Measurements from ENCODE around the gene SMTN.
"Not testable (repeated sequence)": the region's sequence is repeated elsewhere in the genome, so short reads cannot be mapped to it uniquely, and the experiment has no call there.

SMTN gene

GRCh38 chr22:31073545-31074145 lies 7.5 kb upstream of the SMTN start:
- not testable (repeated sequence) for DNase-seq

GRCh38 chr22:31075961-31076360 lies 5.2 kb upstream of the SMTN start:
- no peak for DNase-seq

- no peak for DNase-seq
Observed at GRCh38 chr22:31077681-31078080, 3.4 kb upstream of the SMTN start.

- not testable (repeated sequence) for DNase-seq
Observed at GRCh38 chr22:31078389-31078788, 2.7 kb upstream of the SMTN start.

- no peak for DNase-seq
Observed at GRCh38 chr22:31079095-31079642, 1.9 kb upstream of the SMTN start.

GRCh38 chr22:31080164-31080847 lies 812 bp upstream of the SMTN start:
- no peak for DNase-seq

GRCh38 chr22:31081963-31082605 lies 966 bp downstream of the SMTN start:
- DNase-seq, result no peak

- no peak for DNase-seq
Observed at GRCh38 chr22:31082606-31083376, 1.7 kb downstream of the SMTN start.

GRCh38 chr22:31083377-31083768 lies 2.3 kb downstream of the SMTN start:
- DNase-seq, result no peak

GRCh38 chr22:31083923-31084810 lies 3.0 kb downstream of the SMTN start:
- DNase-seq, result no peak

- no peak for DNase-seq
Observed at GRCh38 chr22:31084811-31085492, 3.8 kb downstream of the SMTN start.

GRCh38 chr22:31085493-31085824 lies 4.3 kb downstream of the SMTN start:
- DNase-seq, result no peak

GRCh38 chr22:31085928-31086327 lies 4.8 kb downstream of the SMTN start:
- DNase-seq, result no peak

GRCh38 chr22:31086703-31087330 lies 5.7 kb downstream of the SMTN start:
- DNase-seq, result no peak

GRCh38 chr22:31087744-31088215 lies 6.7 kb downstream of the SMTN start:
- no peak for DNase-seq

GRCh38 chr22:31088233-31088986 lies 7.3 kb downstream of the SMTN start:
- no peak for DNase-seq

GRCh38 chr22:31089160-31090100 lies 8.3 kb downstream of the SMTN start:
- no peak for DNase-seq

GRCh38 chr22:31090217-31091085 lies 9.3 kb downstream of the SMTN start:
- no peak for DNase-seq
